Calu3 (cell line): ENCODE data around the gene MED28. TPM values are rescaled to one million over a fixed set of nuclear protein-coding genes. Genes with fewer than 3 reads are reported as not detected.
"Not testable (repeated sequence)": the region's sequence is repeated elsewhere in the genome, so short reads cannot be mapped to it uniquely, and the experiment has no call there.

ENCODE experiments used
- Bru-seq: library from RNA; stranded (reverse); fragments of 400-500 nt; gene quantifications from one replicate; lab custom pipeline; 2021; lab: Mats Ljungman, UMichigan
- BruChase-seq, 2 experiments: library from RNA; stranded (reverse); fragments of 400-500 nt; gene quantifications; one replicate each; lab custom pipeline; 2021; lab: Mats Ljungman, UMichigan
- BruUV-seq: library from RNA; stranded (reverse); fragments of 400-500 nt; replicated peaks from 2 replicates; lab custom pipeline; 2021; lab: Mats Ljungman, UMichigan
- CTCF ChIA-PET: fragments of 300-600 bp; sonication (Branson Sonifier 250); formaldehyde crosslinking; loops from one replicate; lab custom pipeline; 2022; ENCODE audit warnings: antibody characterized with exemption; lab: Charles Lee
- DNase-seq: peaks from one replicate; pipeline ENCODE4 v3.0.0; 2022
- H3K27ac Mint-ChIP-seq: one replicate; pipeline ENCODE4 v1.8.0; 2022; ENCODE audit warnings: mixed read lengths; ENCODE audit not compliant: unreplicated experiment
- H3K27me3 Mint-ChIP-seq: one replicate; pipeline ENCODE4 v1.8.0; 2022; ENCODE audit warnings: mixed read lengths; ENCODE audit not compliant: unreplicated experiment
- H3K36me3 Mint-ChIP-seq: one replicate; pipeline ENCODE4 v1.8.0; 2022; ENCODE audit warnings: mild to moderate bottlenecking, moderate library complexity, mixed read lengths; ENCODE audit not compliant: insufficient read depth, unreplicated experiment
- H3K4me1 Mint-ChIP-seq: one replicate; pipeline ENCODE4 v1.8.0; 2022; ENCODE audit warnings: mild to moderate bottlenecking, low read depth, mixed read lengths; ENCODE audit not compliant: unreplicated experiment
- H3K4me3 Mint-ChIP-seq: one replicate; pipeline ENCODE4 v1.8.0; 2022; ENCODE audit warnings: mild to moderate bottlenecking, low read depth, moderate library complexity, mixed read lengths; ENCODE audit not compliant: unreplicated experiment
- H3K9me3 Mint-ChIP-seq: one replicate; pipeline ENCODE4 v1.8.0; 2022; ENCODE audit warnings: low read depth, mixed read lengths; ENCODE audit not compliant: unreplicated experiment
- intact Hi-C: fragments of 100-400 bp; cut with micrococcal nuclease; formaldehyde crosslinking; loops from one replicate; pipeline ENCODE4 v1.10.0; 2022; ENCODE audit not compliant: unreplicated experiment
- long read RNA-seq: library from polyadenylated mRNA; stranded (forward); transcript quantifications from one replicate; pipeline ENCODE4 v2.0.0, GENCODE V29; 2022
- total RNA-seq: library from RNA; stranded (reverse); gene quantifications from 2 replicates; pipeline ENCODE4 v1.2.3, GENCODE V29; 2022
- TF ChIP-seq, protein P1 (sequence below): fragments of 200-600 bp; IDR thresholded peaks from one replicate; pipeline ENCODE4 v1.8.0; 2022; ENCODE audit warnings: antibody characterized with exemption; ENCODE audit not compliant: unreplicated experiment

Gene MED28, protein sequence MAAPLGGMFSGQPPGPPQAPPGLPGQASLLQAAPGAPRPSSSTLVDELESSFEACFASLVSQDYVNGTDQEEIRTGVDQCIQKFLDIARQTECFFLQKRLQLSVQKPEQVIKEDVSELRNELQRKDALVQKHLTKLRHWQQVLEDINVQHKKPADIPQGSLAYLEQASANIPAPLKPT
- total RNA-seq = 27.2 and 33.3 TPM in 2 replicates
- percentile 89 among the genes with signal in this experiment for Bru-seq, nascent RNA
- BruChase-seq, experiment 1, labeled RNA remaining after a 6-hour chase = percentile 92 among the genes with signal in this experiment
- percentile 93 among the genes with signal in this experiment for BruChase-seq, experiment 2, labeled RNA remaining after a 2-hour chase
- long read RNA-seq, full-length matches to known transcripts = 60 of 62 reads
- long read RNA-seq, partial matches to known transcripts = 0 of 62 reads
- long read RNA-seq, other reads (novel, unspliced or antisense) = 2 of 62 reads

GRCh38 chr4:17614416-17615299 is at the start of gene MED28:
TSS of gene MED28 (plus strand) at chr4:17614641. CDS start at chr4:17614655, 14 bp downstream.
- DNase-seq = peak; percentile 87
- CTCF ChIA-PET = interaction anchor here (1.4 kb wide), 1 partner anchor 65 kb away, joined by 3 read pairs; no protein-coding TSS in a partner anchor
- Mint-ChIP-seq H3K36me3 (peaks cover 32% of the 10 kb centered on the region), H3K4me1 (peaks cover 14% of the 10 kb centered on the region), H3K9me3 (no peaks in the 10 kb centered on the region), H3K27ac (peak within 1 kb of the TSS; percentile 91), H3K4me3 (peak within 1 kb of the TSS; percentile 83), H3K27me3 (no peaks in the 10 kb centered on the region)
- BruUV-seq = TSS peak; percentile 91
- TF ChIP-seq, protein P1, sequence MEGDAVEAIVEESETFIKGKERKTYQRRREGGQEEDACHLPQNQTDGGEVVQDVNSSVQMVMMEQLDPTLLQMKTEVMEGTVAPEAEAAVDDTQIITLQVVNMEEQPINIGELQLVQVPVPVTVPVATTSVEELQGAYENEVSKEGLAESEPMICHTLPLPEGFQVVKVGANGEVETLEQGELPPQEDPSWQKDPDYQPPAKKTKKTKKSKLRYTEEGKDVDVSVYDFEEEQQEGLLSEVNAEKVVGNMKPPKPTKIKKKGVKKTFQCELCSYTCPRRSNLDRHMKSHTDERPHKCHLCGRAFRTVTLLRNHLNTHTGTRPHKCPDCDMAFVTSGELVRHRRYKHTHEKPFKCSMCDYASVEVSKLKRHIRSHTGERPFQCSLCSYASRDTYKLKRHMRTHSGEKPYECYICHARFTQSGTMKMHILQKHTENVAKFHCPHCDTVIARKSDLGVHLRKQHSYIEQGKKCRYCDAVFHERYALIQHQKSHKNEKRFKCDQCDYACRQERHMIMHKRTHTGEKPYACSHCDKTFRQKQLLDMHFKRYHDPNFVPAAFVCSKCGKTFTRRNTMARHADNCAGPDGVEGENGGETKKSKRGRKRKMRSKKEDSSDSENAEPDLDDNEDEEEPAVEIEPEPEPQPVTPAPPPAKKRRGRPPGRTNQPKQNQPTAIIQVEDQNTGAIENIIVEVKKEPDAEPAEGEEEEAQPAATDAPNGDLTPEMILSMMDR = no peak
- intact Hi-C loops = loop anchor here (5.0 kb wide), 1 partner anchor 37 kb away; the partner anchor contains the start of gene LAP3

- DNase-seq = no peak
- no peak overlapping the region for H3K4me3 Mint-ChIP-seq
- H3K27me3 Mint-ChIP-seq = no peaks in the 10 kb centered on the region
- intact Hi-C loops = no loop called here
- CTCF ChIA-PET = no interaction called here
- H3K9me3 Mint-ChIP-seq = no peaks in the 10 kb centered on the region
- no TSS peak for BruUV-seq
- H3K4me1 Mint-ChIP-seq = no peaks in the 10 kb centered on the region
- H3K36me3 Mint-ChIP-seq = no peaks in the 10 kb centered on the region
- TF ChIP-seq, protein P1 = no peak
- H3K27ac Mint-ChIP-seq = no peak overlapping the region
Observed at GRCh38 chr4:17565846-17566245, 48.6 kb upstream of the MED28 start.

DNA sequence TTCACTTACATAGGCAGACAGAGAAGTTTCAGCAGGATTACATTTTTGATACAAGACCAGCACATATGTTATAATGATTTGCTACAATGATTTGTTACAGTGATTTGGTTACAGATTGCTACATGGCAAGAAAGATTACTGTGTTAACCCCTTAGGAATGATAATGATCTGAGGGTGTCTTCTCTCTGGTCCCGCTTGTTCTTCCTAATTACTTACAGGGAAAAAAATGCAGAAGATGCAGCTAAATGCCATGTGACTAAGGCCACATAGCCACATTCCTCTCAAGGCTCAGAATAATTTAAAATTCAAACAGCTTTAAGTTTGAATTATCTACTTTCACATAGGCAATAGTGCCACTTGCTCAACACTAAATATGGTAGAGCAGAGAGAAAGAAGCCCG is 47.2 kb upstream of the MED28 start:
- Mint-ChIP-seq H3K27me3 (no peaks in the 10 kb centered on the region), H3K36me3 (no peaks in the 10 kb centered on the region), H3K4me3 (no peak overlapping the region), H3K9me3 (no peaks in the 10 kb centered on the region), H3K27ac (no peak overlapping the region), H3K4me1 (no peaks in the 10 kb centered on the region)
- CTCF ChIA-PET = no interaction called here
- intact Hi-C loops = no loop called here
- BruUV-seq = no TSS peak
- TF ChIP-seq, protein P1 = no peak
- no peak for DNase-seq

GRCh38 chr4:17574206-17574605 is 40.2 kb upstream of the MED28 start:
- intact Hi-C loops = no loop called here
- no peaks in the 10 kb centered on the region for H3K9me3 Mint-ChIP-seq
- H3K36me3 Mint-ChIP-seq = peaks cover 21% of the 10 kb centered on the region
- DNase-seq = no peak
- TF ChIP-seq, protein P1 = no peak
- no peak overlapping the region for H3K4me3 Mint-ChIP-seq
- BruUV-seq = no TSS peak
- CTCF ChIA-PET = no interaction called here
- no peak overlapping the region for H3K27ac Mint-ChIP-seq
- H3K27me3 Mint-ChIP-seq = no peaks in the 10 kb centered on the region
- H3K4me1 Mint-ChIP-seq = no peaks in the 10 kb centered on the region

DNA sequence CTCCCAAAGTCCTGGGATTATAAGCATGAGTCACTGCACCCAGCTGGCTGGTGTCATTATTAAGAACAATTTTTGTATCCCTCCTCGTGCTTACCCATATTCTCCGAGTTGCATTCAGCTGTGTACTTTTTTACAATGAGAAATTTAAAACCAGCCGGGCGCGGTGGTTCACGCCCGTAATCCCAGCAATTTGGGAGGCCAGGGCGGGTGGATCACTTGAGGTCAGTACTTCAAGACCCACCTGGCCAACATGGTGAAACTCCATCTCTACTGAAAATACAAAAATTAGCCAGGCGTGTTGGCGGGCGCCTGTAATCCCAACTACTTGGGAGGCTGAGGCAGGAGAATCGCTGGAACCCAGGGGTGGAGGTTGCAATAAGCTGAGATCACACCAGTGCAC is 39.3 kb upstream of the MED28 start:
- DNase-seq, H3K4me3 Mint-ChIP-seq, H3K27ac Mint-ChIP-seq, H3K4me1 Mint-ChIP-seq, CTCF ChIA-PET, H3K27me3 Mint-ChIP-seq, H3K9me3 Mint-ChIP-seq, BruUV-seq: not testable (repeated sequence)
- intact Hi-C loops = loop anchor here (5.0 kb wide), 1 partner anchor 37 kb away; the partner anchor contains the start of gene MED28
- H3K36me3 Mint-ChIP-seq = peaks cover 21% of the 10 kb centered on the region
